NOMO-1 treated with dmso at 0.1 percent for 144 hours (cell line): ENCODE data around the gene SYNJ2.

Source experiments
- DNase-seq: peaks from one replicate; lab custom pipeline; 2025; ENCODE audit not compliant: unreplicated experiment; lab: John Stamatoyannopoulos, UW

Gene SYNJ2

GRCh38 chr6:158024566-158025297 lies 43.1 kb downstream of the SYNJ2 start:
- no peak for DNase-seq

GRCh38 chr6:158026054-158026900 lies 44.6 kb downstream of the SYNJ2 start:
- peak; percentile 54 for DNase-seq

- DNase-seq, result no peak
These were observed 45.4 kb downstream of the SYNJ2 start for GRCh38 chr6:158026901-158027589.

DNA sequence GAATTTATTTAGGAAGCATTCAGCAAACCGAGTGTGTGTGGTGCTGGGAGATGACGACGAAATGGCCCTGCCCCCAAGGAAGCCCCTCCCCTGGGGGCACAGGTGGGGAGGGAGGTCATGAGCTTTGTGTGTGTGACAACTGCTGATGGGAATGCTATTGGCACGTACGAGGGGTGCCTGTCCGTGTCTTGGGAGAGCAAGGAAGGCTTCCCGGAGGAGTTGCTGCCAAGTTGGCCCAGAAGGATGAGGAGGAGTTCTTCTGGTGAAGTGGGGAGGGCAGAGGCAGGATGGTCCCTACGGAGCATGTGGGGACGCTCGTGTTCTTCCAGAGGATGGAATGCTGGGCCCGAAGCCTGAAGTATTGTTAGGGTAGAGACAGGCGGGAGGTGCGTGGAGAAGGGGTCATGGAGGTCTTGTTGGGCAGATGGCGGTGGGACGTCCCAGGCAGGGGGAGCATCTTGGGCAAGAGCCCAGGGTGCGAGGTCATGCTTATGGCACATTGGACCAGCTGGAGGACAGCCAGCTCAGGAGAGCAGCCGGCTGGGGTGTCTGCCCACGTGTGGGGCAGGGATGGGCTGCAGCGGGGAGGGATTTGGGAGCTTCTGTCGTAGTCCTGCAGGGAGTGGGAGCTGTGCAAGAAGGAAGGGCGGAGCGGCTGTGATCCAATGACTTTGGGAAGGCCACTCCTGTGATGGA lies 46.1 kb downstream of the SYNJ2 start:
- DNase-seq, result no peak

GRCh38 chr6:158028421-158028820 lies 46.8 kb downstream of the SYNJ2 start:
- DNase-seq, result no peak

GRCh38 chr6:158028876-158029275 lies 47.2 kb downstream of the SYNJ2 start:
- DNase-seq, result no peak

- no peak for DNase-seq
These were observed 48.1 kb downstream of the SYNJ2 start for GRCh38 chr6:158029668-158030230.

DNA sequence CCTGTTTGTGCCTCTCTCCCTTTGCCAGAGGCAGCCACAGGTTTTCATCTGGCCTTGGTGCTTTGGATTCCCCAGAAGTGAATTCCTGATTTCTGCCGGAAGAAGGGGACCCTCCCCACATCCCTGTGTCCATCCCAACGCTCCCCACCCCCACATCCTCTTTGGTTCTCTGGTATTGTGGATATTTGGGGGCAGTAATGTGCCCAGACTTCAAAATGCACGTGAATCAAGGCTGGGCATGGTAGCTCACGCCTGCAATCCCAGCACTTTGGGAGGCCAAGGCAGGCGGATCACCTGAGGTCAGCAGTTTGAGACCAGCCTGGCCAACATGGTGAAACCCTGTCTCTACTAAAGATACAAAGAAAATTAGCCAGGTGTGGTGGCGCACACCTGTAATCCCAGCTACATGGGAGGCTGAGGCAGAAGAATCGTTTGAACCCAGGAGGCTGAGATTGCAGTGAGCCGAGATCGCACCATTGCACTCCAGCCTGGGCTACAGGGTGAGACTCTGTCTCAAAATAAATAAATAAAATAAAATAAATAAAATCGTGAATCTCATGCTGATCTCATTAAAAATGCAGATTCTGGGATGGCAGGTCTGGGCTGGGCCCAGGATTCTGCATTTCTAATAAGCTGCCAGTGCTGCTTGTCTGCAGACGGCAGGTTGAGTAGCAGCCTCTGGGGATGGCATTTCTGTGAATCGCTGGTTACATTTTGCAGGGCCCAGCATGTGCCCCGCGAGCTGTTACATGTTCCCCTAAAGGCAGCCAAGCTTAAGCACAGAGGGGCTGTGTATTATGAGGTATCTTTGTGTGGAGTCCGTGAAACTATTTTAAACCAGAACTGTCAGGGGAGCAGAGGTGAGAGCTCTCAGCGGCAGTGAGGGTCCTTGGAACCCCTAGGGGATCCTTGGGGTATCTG lies 49.0 kb downstream of the SYNJ2 start:
- no peak for DNase-seq

- DNase-seq, result peak; percentile 61
These were observed 50.0 kb downstream of the SYNJ2 start for GRCh38 chr6:158031381-158032353.

GRCh38 chr6:158032354-158032733 lies 50.7 kb downstream of the SYNJ2 start:
- no peak for DNase-seq

DNA sequence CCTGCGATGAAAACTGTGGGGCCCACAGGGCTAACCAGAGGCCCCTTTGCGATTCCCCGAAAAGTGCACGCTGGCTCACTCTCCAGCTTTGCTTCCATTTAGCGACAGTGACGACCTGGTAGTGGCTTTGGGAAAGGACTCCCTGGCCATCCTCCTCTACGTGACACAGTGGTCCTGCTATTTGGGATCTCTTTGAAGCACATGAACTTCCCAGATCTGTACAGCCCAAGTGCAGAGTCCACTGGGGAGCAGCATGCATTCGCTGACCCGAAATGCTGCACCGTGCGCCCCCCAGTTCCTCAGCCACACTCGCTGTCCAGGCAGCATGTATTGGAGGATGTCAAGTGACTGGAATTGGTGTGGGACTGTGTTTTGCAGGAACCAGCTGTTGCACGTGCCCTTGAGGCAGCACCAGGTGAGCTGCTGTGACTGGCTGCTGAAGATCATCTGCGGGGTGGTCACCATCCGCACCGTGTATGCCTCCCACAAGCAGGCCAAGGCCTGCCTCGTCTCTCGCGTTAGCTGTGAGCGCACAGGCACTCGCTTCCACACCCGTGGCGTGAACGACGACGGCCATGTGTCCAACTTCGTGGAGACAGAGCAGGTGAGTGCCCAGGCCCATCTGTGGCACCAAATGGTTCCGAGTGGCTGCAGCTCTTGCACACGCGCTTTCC lies 51.6 kb downstream of the SYNJ2 start:
- DNase-seq, result no peak

- no peak for DNase-seq
These were observed 52.4 kb downstream of the SYNJ2 start for GRCh38 chr6:158033751-158034702.

GRCh38 chr6:158036261-158036660 lies 54.6 kb downstream of the SYNJ2 start:
- DNase-seq, result no peak

- DNase-seq, result no peak
These were observed 55.4 kb downstream of the SYNJ2 start for GRCh38 chr6:158037021-158037420.

DNA sequence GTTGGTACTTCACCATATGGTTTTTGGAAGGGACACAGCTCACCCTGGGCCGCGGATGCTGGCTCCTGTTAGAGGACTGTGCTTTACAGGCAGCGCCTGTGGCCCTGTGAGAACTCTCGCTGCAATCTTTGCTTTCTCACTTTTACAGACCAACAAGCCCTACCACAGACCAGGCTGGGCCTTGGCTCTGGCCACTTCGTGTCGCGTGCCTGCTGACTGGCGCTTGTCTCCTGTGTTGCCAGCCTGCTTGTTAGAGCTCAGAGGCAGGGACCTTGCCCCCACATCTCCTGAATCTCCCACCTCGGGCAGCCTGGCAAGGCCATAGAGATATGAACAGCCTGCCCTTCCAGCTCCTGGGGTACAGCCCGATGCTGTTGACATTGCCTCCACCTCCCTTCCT lies 56.1 kb downstream of the SYNJ2 start:
- DNase-seq, result no peak

GRCh38 chr6:158038291-158039177 lies 56.9 kb downstream of the SYNJ2 start:
- DNase-seq, result no peak
